DND-41 (cell line): Measurements from ENCODE around the gene DNAJC27.

Source experiments
- CTCF ChIP-seq: IDR thresholded peaks from 2 replicates; pipeline ENCODE4 v1.5.1; 2012; ENCODE audit warnings: borderline replicate concordance, low read length, moderate library complexity, mild to moderate bottlenecking; ENCODE audit not compliant: poor library complexity, severe bottlenecking; ENCODE audit errors: extremely low read depth
- EZH2 ChIP-seq: IDR thresholded peaks from 3 replicates; pipeline ENCODE4 v1.6.1; 2012; ENCODE audit warnings: borderline replicate concordance, low read depth, mild to moderate bottlenecking, moderate library complexity, low read length, inconsistent platforms; ENCODE audit not compliant: severe bottlenecking

DNA sequence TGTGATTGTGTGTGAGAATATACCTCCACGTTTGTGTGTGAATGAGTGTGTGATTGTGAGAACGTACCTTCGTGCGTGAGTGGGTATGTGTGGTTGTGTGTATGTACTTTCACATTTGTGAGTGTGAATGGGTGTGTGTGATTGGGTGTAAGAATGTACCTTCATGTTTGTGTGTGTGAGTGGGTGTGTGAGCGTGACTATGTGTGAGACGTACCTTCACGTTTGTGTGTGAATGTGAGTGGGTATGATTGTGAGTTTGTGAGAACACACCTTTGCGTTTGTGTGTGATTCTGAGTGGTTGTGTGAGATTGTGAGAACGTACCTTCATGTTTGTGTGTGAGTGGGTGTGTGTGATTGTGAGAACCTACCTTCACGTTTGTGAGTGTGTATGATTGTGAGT, 45.9 kb downstream of the DNAJC27 start:
- TF ChIP-seq CTCF, result no peak
- no peak for TF ChIP-seq EZH2
